ENCODE data around the gene RPL41.
"Not testable (repeated sequence)": the region's sequence is repeated elsewhere in the genome, so short reads cannot be mapped to it uniquely, and the experiment has no call there.

The RPL41 gene

DNA sequence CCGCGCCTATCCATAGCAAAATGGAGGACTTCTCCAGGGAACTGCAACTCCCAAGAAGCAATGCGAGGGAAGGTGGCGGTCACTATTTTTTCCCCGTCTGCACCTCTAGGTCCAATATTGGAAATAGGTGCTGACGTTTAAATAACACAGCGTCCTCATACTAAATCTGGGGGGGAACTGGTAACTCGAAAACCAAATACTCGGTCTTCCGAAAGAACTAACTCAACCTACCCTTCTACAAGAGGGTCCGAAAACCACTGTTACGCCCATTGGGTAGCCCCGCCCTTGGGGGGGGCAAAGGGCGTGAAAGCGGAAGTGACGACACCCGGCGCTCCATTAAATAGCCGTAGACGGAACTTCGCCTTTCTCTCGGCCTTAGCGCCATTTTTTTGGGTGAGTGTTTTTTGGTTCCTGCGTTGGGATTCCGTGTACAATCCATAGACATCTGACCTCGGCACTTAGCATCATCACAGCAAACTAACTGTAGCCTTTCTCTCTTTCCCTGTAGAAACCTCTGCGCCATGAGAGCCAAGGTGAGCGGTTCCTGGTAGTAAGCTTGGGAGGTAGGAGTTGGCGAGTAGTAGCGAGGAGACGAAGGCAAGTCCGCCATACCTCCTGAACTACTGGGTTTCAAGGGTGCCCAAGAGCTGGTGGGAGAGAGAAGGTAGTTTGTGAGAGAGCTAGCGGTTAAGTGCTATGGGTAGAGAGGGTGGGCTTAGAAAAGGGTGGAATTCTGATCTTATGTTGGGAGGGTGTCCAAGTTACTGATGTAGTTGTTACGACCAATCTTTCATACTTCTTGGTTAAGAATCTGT lies at the start of gene RPL41:
Gene RPL41 (plus strand): TSS at position 367 of the 815 bp plus-strand sequence.
- DNase-seq (ENCODE audit: low spot score) = peak; percentile 59

DNA sequence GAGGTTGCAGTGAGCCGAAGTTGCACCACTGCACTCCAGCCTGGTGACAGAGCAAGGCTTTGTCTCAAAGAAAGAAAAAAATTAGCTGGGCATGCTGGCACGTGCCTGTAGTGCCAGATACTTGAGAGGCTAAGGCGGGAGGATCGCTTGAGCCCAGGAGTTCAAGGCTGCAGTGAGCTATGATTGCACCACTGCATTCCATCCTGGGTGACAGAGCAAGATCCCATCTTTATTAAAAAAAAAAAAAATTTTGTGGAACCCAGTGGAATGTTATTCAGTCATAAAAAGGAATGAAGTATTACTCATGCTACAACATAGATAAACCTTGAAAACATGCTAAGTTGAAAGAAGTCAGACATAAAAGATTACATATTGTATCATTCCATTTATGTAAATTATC lies 44.8 kb upstream of the RPL41 start:
- no peak for DNase-seq (ENCODE audit: low spot score)

DNA sequence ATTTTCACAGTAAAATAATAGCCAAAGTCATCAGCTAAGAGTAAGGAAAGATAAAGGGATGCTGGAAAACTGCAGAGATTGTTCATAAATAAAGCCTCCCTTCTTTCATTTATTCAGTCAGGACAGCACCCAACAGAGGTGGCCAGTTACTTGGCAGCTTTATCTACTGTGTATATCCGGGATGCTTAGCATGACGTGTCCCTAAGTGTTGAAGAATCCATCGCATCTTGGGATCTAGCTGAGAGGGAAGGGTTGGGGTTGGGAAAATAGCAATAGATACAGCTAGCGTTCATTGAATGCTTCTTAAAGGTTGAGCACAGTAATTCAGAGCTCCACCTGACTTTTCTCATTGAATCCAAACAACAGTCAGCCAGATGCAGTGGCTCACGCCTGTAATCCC lies 42.0 kb upstream of the RPL41 start:
- DNase-seq (ENCODE audit: low spot score) = no peak

DNA sequence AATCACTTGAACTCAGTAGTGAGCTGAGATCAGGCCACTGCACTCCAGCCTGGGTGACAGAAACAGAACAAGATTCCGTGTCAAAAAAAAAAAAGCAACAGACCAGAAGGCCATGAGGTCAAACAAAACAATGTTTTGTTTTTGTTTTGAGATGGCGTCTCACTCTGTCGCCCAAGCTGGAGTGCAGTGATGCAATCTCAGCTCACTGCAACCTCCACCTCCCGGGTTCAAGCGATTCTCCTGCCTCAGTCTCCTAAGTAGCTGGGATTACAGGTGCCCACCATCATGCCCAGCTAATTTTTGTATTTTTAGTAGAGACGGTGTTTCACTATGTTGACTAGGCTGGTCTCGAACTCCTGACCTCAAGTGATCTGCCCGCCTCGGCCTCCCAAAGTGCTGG lies 38.5 kb upstream of the RPL41 start:
- not testable (repeated sequence) for DNase-seq (ENCODE audit: low spot score)

DNA sequence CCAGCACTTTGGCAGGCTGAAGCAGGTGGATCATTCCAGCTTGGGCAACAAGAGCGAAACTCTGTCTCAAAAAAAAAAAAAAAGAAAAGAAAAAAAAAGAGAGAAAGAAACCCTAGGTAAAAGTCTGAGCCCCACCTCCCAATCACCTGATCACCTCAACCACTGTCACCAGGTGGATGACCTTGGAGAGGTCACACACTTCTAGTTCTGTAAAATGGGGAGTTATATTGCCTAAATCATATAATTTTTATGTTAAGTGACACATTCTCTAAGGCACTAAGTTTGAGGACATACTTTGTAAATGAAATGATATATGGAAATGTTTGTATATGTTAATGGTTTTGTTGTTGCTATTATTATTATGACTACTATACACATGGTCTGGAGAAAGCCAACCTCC lies 38.0 kb upstream of the RPL41 start:
- no peak for DNase-seq (ENCODE audit: low spot score)

DNA sequence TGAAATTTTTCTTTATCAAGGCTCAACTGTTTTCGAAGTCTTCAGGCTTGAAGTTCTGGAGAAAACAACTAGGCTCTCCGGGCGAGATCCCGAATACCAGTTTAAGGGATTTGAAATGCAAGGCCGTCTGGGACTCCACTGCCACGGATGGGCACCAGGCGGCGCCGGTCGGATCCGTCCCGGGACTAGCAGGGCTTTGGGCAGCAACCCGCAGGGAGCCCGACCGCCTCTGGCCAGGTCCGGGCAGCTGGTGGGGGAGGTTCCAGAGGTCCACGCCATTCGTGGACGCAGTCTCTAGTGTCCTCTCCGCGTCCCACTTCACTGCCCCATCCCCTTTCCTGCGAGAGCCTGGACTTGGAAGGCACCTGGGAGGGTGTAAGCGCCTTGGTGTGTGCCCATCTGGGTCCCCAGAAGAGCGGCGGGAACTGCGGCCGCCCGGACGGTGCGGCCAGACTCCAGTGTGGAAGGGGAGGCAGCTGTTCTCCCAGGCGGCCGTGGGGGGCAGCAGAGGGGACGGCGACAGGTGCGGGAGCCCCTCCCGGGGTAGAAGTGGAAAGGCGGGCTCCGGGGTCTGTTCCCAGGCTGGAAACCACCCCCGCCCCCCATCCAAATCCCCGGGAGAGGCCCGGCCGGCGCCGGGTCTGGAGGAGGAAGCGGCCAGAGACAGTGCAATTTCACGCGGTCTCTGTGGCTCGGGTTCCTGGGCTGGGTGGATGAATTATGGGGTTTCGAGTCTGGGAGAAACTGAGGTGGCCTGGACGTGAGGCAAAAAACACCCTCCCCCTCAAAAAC lies 37.3 kb upstream of the RPL41 start:
- peak; percentile 88 for DNase-seq (ENCODE audit: low spot score)

DNA sequence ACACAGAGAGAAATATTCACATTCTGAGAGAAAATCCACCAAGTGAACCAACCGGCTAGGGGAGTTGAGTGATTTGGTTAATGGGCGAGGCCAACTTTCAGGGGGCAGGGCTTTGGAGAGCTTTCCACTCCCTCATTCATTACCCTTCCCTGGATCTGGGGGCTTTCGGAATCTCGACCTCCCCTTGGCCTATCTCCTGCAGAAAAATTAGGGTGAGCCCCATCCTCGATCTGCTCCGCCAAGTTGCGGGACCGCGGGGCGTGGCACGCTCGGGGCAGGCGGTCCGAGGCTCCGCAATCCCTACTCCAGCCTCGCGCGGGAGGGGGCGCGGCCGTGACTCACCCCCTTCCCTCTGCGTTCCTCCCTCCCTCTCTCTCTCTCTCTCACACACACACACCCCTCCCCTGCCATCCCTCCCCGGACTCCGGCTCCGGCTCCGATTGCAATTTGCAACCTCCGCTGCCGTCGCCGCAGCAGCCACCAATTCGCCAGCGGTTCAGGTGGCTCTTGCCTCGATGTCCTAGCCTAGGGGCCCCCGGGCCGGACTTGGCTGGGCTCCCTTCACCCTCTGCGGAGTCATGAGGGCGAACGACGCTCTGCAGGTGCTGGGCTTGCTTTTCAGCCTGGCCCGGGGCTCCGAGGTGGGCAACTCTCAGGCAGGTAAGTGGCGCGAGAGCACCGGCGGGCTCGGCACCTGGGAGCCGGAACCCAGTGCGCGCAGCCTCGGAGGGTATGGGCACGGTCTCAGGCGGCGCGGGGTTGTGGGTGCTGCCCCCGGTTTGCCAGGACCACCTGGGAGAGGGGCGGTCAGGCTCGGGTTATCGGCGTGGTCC lies 36.5 kb upstream of the RPL41 start, which contains the start of gene ERBB3:
Gene ERBB3 (plus strand): TSS at position 443 of the 833 bp plus-strand sequence. CDS start 136 bp downstream, at position 579.
- DNase-seq (ENCODE audit: low spot score) = peak; percentile 86

DNA sequence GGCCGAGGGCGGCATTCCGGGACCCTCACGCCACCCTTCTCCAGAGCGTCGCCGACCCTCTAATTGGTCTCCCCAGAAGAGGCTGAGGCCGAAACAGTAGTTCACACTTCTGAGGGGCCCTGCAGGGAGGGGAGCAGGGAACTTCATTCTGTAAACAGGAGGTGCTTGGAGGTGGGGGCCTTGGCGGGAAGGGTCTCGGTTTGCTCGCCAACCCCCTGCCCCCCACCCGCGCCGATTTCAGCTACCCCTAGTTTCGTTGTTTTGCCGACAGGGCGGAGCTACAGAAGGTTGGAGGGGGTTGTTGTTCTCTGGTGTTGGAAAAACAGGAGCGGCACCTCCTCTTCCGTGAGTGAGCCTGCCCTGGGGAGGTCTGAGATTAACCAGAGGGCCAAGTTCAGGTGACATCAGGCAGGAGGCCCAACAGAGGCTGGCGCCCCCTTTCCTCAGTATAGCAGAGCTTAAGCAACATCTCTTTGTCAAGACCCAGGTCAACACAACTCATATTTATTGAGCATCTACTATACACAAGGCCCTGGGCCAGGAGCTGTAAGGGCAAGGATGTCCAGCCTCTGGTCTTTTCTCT lies 35.8 kb upstream of the RPL41 start:
- peak; percentile 68 for DNase-seq (ENCODE audit: low spot score)

DNA sequence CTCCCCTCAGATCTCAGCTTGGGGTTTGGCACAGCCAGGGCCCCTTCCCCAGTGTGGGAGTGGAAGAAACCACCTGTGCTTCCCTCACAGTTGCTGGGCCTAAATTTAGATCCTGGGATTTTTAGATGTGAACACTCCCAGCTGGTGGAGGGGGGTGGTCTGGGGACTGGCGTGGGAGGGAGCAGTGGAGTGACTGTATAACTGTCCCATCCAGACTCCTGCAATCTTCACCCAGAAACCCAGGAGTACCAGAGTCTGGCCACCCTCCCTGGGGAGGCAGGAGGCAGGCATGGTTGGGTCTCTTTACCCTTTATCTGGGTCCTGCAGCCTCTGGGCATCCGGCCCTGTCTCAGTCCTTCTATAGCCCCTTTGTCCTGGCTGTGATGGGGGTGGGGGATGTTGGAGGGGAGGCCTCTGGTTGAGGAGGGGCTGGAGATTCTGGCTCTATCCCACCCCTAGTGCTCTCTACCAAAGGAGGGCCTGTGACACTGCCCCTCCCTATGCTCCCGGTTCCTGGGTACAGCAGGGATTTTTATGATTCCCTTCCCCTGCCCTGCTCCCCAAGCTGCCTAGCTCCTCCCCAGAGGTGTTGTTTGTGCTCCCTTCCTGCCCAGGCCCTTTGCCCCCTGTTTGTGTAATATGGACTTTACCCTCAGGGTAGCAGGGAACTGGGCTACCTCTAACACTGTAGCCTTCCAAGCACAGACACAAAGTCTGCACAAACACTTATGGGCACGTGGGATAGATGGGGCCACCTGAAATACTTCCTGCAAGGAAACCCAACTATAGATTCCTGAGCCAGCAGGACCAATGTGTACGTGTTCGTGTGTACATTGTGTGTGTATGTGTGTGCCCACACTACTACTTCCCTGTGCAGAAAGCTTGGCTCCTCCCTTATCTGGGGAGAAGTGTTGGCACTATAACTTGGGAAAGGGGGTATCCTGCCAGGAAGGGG lies 34.8 kb upstream of the RPL41 start:
- DNase-seq (ENCODE audit: low spot score) = peak; percentile 85

DNA sequence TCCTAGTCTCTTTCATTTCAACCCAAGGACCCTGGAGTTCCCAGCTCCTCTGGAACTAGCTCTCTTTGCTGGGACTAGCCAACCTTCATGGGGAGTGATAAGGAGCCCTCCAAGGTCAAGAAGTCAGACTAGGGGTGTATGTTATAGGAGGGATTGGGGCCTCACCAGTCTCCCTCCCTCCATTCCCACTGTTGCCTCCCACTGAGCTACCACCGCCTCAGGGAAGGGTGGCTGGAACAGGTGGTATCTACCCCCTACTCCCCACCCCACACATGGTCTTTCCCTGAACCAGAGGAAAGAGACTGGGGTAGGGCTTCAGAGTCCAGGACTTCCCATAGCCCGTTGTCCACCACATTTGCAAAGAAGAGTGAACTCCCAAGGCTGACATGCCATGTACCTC lies 34.1 kb upstream of the RPL41 start:
- DNase-seq (ENCODE audit: low spot score) = no peak

DNA sequence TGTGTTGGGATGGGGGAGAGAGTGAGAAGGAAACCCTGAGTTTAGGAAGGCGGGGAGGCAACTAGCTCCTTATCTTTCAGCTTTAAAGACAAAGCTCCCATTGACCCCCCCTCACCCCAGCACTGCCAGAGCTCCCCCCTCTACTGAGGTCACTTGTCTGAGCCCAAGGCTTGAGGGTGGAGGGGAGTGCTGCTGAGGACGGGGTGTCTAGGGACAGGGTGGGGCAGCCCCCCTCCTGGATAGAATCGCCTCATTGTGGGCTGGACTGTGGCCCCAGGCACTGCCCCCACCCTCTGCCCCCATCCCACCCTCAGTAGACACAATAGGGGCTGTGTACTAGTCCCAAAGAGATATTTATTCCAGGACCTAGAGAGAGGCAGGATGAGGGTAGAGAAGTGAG lies 33.5 kb upstream of the RPL41 start:
- DNase-seq (ENCODE audit: low spot score) = no peak

DNA sequence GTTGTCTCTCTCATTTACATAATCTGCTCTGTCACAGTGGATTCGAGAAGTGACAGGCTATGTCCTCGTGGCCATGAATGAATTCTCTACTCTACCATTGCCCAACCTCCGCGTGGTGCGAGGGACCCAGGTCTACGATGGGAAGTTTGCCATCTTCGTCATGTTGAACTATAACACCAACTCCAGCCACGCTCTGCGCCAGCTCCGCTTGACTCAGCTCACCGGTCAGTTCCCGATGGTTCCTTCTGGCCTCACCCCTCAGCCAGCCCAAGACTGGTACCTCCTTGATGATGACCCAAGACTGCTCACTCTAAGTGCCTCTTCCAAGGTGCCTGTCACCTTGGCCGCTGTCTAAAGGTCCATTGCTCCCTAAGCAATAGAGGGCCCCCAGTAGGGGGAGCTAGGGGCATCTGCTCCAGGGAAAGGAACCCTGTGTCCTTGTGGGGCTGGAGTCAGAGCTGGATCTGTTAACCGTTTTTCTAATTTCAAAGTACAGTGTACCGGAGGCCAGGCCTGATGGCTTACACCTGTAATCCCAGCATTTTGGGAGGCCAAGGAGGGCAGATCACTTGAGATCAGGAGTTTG lies 31.4 kb upstream of the RPL41 start:
- DNase-seq (ENCODE audit: low spot score) = no peak

DNA sequence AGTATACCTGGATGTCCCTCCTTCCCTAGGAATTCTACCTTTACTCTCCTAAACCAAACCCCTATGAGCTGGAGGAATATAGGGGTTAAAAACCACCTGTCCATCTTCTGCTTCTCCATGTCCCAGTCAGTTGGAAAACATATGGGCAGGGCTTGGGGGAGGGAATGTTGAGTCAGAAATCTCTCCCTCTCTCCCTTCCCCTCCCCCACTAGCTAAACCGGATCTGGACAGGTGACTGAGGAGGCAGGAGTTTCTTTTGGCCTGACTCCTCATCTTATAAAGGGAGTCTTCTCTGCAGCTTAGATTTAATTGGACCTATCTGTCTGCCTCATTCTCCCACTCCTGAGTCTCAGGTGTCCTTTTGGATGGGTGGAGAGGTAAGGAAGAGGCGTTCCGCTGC lies 30.3 kb upstream of the RPL41 start:
- DNase-seq (ENCODE audit: low spot score) = no peak

DNA sequence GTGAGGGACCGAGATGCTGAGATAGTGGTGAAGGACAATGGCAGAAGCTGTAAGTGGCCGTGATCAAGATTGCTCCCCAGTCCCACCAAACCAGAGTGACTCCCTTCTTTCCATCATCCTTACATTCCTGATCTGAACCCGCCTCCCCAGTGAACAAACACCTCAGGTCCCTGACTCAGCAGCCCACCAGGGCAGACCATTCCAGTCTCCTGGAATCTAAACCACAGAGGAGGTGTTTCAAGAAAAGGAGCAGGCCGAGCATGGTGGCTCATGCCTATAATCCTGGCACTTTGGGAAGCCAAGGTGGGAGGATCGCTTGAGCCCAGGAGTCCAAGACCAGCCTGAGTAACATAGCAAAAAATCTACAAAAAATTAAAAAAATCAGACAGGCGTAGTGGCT lies 29.8 kb upstream of the RPL41 start:
- DNase-seq (ENCODE audit: low spot score) = no peak

DNA sequence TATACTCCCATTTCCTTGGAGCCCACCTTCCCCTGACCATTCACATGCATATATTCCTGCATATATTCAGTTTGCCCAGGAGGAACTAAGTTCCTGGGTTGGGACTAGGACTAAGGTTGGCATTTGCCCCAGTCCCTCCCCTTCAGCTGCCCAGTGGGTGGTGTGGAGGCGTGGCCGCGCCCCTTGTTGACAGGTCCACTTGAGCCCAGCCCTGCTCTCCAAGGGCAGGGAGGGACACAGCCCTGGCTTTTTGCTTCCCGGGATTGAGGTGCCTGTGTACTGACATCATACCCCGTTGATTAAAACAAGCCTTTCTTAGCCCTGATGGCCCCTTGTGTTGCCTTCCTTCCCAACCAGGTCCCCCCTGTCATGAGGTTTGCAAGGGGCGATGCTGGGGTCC lies 29.2 kb upstream of the RPL41 start:
- no peak for DNase-seq (ENCODE audit: low spot score)

DNA sequence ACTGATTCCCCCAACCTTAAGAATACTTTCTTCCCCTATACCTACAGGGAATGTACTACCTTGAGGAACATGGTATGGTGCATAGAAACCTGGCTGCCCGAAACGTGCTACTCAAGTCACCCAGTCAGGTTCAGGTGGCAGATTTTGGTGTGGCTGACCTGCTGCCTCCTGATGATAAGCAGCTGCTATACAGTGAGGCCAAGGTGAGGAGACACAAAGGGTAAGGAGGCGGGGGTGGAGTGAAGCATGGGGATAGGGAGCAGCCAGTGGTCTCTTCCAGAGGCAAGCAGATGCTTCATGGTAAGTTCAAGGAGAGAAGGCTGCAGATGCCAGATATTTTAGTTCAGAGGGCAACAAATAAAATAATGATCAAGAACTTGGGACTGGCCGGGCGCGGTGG lies 18.7 kb upstream of the RPL41 start:
- no peak for DNase-seq (ENCODE audit: low spot score)

DNA sequence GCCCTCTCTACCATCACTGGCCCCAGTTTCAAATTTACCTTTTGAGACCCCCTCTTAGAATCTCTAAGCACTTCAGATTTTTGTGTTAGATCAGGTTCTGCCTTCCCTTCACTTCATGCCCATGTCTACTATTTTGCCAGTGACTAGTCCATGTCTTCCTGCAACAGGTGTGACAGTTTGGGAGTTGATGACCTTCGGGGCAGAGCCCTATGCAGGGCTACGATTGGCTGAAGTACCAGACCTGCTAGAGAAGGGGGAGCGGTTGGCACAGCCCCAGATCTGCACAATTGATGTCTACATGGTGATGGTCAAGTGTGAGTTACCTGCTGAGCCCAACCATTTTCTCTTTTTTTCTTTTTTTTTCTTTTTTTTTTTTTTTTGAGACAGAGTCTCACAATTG lies 17.8 kb upstream of the RPL41 start:
- no peak for DNase-seq (ENCODE audit: low spot score)

DNA sequence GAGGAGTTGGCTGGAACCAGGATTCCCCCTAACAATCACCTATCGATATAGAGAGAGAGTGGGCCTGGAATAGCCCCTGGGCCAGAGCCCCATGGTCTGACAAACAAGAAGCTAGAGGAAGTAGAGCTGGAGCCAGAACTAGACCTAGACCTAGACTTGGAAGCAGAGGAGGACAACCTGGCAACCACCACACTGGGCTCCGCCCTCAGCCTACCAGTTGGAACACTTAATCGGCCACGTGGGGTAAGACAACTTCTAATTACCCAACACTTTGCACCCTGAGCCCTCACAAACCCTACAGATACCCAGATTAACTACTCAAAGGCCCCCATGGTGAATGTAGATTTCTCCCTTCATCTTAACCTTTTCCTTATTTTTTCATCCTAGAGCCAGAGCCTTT lies 16.6 kb upstream of the RPL41 start:
- DNase-seq (ENCODE audit: low spot score) = no peak

DNA sequence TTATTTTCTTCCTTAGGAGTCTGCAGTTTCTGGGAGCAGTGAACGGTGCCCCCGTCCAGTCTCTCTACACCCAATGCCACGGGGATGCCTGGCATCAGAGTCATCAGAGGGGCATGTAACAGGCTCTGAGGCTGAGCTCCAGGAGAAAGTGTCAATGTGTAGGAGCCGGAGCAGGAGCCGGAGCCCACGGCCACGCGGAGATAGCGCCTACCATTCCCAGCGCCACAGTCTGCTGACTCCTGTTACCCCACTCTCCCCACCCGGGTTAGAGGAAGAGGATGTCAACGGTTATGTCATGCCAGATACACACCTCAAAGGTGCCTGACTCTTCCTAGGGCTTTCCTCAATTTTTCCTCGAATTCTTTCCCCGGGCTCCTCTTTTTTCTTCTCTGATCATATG lies 15.4 kb upstream of the RPL41 start:
- DNase-seq (ENCODE audit: low spot score) = no peak

DNA sequence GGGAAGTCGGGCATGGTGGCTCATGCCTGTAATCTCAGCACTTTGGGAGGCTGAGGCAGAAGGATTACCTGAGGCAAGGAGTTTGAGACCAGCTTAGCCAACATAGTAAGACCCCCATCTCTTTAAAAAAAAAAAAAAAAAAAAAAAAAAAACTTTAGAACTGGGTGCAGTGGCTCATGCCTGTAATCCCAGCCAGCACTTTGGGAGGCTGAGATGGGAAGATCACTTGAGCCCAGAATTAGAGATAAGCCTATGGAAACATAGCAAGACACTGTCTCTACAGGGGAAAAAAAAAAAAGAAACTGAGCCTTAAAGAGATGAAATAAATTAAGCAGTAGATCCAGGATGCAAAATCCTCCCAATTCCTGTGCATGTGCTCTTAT lies 13.8 kb upstream of the RPL41 start:
- no peak for DNase-seq (ENCODE audit: low spot score)

Data from HuH-7.5 (cell line).